Liver (tissue), 9 donors: Measurements from ENCODE around the gene ZNF543. TPM values are rescaled to one million over a fixed set of nuclear protein-coding genes. Genes with fewer than 3 reads are reported as not detected.
A peak's percentile ranks its signal among the peaks of the same experiment; 100 is the strongest.

Experiments
- DNase-seq: peaks from one replicate; pipeline ENCODE4 v3.0.0-alpha.2; 2017; ENCODE audit warnings: low spot score
- H3K27ac ChIP-seq, 2 donors: one replicate each; pipeline ENCODE4 v1.7.0; 2013; ENCODE audit warnings: inconsistent platforms in 2 of 2, low read length in 2 of 2, control low read depth in 1 of 2, low read depth in 1 of 2, mild to moderate bottlenecking in 1 of 2
- H3K27me3 ChIP-seq, 4 donors: one replicate each; pipeline versions ENCODE4 v1.6.1 to v1.7.0; 2013; ENCODE audit warnings: low read length in 3 of 4, inconsistent platforms in 1 of 4, mild to moderate bottlenecking in 1 of 4, moderate library complexity in 1 of 4; ENCODE audit not compliant: control insufficient read depth in 4 of 4, insufficient read depth in 4 of 4
- H3K36me3 ChIP-seq, 4 donors: one replicate each; pipeline versions ENCODE4 v1.6.1 to v1.7.0; 2013; ENCODE audit warnings: low read length in 3 of 4, mild to moderate bottlenecking in 3 of 4, low read depth in 1 of 4, moderate library complexity in 1 of 4; ENCODE audit not compliant: control insufficient read depth in 4 of 4, insufficient read depth in 3 of 4
- H3K4me1 ChIP-seq, 4 donors: one replicate each; pipeline versions ENCODE4 v1.6.1 to v1.7.0; 2013; ENCODE audit warnings: low read length in 3 of 4, mild to moderate bottlenecking in 3 of 4, moderate library complexity in 1 of 4; ENCODE audit not compliant: control insufficient read depth in 4 of 4, insufficient read depth in 4 of 4
- H3K4me3 ChIP-seq, 3 donors: one replicate each; pipeline versions ENCODE4 v1.6.1 to v1.7.0; 2013; ENCODE audit warnings: low read length in 3 of 3, control low read depth in 1 of 3, low read depth in 1 of 3, mild to moderate bottlenecking in 1 of 3
- H3K9ac ChIP-seq, 2 donors: one replicate each; pipeline ENCODE4 v1.7.0; 2013; ENCODE audit warnings: low read length in 2 of 2, mild to moderate bottlenecking in 2 of 2, moderate library complexity in 2 of 2, control low read depth in 1 of 2, low read depth in 1 of 2
- H3K9me3 ChIP-seq, 4 donors: one replicate each; pipeline versions ENCODE4 v1.6.1 to v1.7.0; 2013; ENCODE audit warnings: low read length in 3 of 4; ENCODE audit not compliant: control insufficient read depth in 4 of 4
- ATF3 ChIP-seq: IDR thresholded peaks from 2 replicates; pipeline ENCODE4 v1.6.1; 2016; ENCODE audit warnings: antibody characterized with exemption
- CTCF ChIP-seq: fragments of 150-350 bp; IDR thresholded peaks from 2 replicates; pipeline ENCODE4 v1.5.1; 2017; ENCODE audit warnings: improper control_type of control experiment, low read depth, low read length; ENCODE audit not compliant: missing input control
- EGR1 ChIP-seq, 2 donors: IDR thresholded peaks; 2 replicates each; pipeline ENCODE4 v1.6.1; 2016 to 2018; ENCODE audit warnings: antibody characterized with exemption in 2 of 2, low read depth in 2 of 2
- FOXA1 ChIP-seq: IDR thresholded peaks from 2 replicates; pipeline ENCODE4 v1.6.1; 2016; ENCODE audit warnings: antibody characterized with exemption
- FOXA2 ChIP-seq: IDR thresholded peaks from 2 replicates; pipeline ENCODE4 v1.6.1; 2016; ENCODE audit warnings: antibody characterized with exemption
- GABPA ChIP-seq, 2 donors: IDR thresholded peaks in 1 of 2; conservative IDR thresholded peaks in 1 of 2; 2 replicates each; pipeline ENCODE4 v1.6.1; 2016; ENCODE audit warnings: antibody characterized with exemption in 2 of 2, mild to moderate bottlenecking in 1 of 2, moderate library complexity in 1 of 2
- HNF4A ChIP-seq, 2 donors: conservative IDR thresholded peaks; 2 replicates each; pipeline ENCODE4 v1.6.1; 2016; ENCODE audit warnings: antibody characterized with exemption in 2 of 2, mild to moderate bottlenecking in 2 of 2
- HNF4G ChIP-seq: IDR thresholded peaks from 2 replicates; pipeline ENCODE4 v1.6.1; 2016; ENCODE audit warnings: antibody characterized with exemption
- JUND ChIP-seq, 2 donors: IDR thresholded peaks; 2 replicates each; pipeline ENCODE4 v1.6.1; 2016; ENCODE audit warnings: antibody characterized with exemption in 2 of 2
- MAX ChIP-seq: IDR thresholded peaks from 2 replicates; pipeline ENCODE4 v1.6.1; 2016; ENCODE audit warnings: antibody characterized with exemption
- NR2F2 ChIP-seq: IDR thresholded peaks from 2 replicates; pipeline ENCODE4 v1.6.1; 2016; ENCODE audit warnings: antibody characterized with exemption
- RAD21 ChIP-seq, 2 donors: IDR thresholded peaks; 2 replicates each; pipeline ENCODE4 v1.6.1; 2016; ENCODE audit warnings: antibody characterized with exemption in 2 of 2, mild to moderate bottlenecking in 2 of 2
- RXRA ChIP-seq, 2 donors: IDR thresholded peaks; 2 replicates each; pipeline ENCODE4 v1.6.1; 2017 to 2018; ENCODE audit warnings: antibody characterized with exemption in 2 of 2, mild to moderate bottlenecking in 1 of 2
- SP1 ChIP-seq: IDR thresholded peaks from 2 replicates; pipeline ENCODE4 v1.6.1; 2018; ENCODE audit warnings: antibody characterized with exemption, mild to moderate bottlenecking
- TAF1 ChIP-seq: conservative IDR thresholded peaks from 2 replicates; pipeline ENCODE4 v1.6.1; 2016; ENCODE audit warnings: antibody characterized with exemption, mild to moderate bottlenecking
- YY1 ChIP-seq: IDR thresholded peaks from 2 replicates; pipeline ENCODE4 v1.6.1; 2016; ENCODE audit warnings: antibody characterized with exemption, mild to moderate bottlenecking
- ZBTB33 ChIP-seq: IDR thresholded peaks from 2 replicates; pipeline ENCODE4 v1.6.1; 2016; ENCODE audit warnings: antibody characterized with exemption
- WGBS: extraction: QIAGEN DNeasy Blood & Tissue Kit; methylation state at CpG from one replicate; pipeline ENCODE4 v1.1.7; 2013; 5-methylcytosine and 5-hydroxymethylcytosine counted together
- polyA plus RNA-seq, 2 donors: library from polyadenylated mRNA; stranded (reverse) in 1 of 2; unstranded in 1 of 2; fragments of 200-250 nt in 1 of 2; fragments of >200 nt in 1 of 2; fragmentation: Nextera tagmentation in 1 of 2; extraction: Ambion mirVana in 1 of 2; gene quantifications; one replicate each; pipeline versions ENCODE4 v1.2.1 to v1.2.3, GENCODE V29; 2013 to 2015
- total RNA-seq, 2 donors: library from RNA; depleted of rRNA; stranded (reverse); fragments of >200 nt; gene quantifications; one replicate each; pipeline ENCODE4 v1.2.3, GENCODE V29; 2014
- donor health status: healthy.
- donor health status: healthy.
- donor health status: healthy.
- donor health status: healthy.
- donor health status: healthy.

The ZNF543 gene
- total and polyA plus RNA-seq, 4 donors, result 0.38 to 8.4 (median 2.2) TPM

GRCh38 chr19:57362419-57362818, 42.1 kb downstream of the ZNF543 start:
- Histone ChIP-seq H3K9ac (no peak overlapping the region), H3K27me3 (no peaks in the 10 kb centered on the region), H3K27ac (peak overlapping the region; percentile 86 to 93), H3K4me1 (peaks cover 0 to 11% (median 8%) of the 10 kb centered on the region in 4 donors), H3K36me3 (peaks cover 2 to 12% (median 9%) of the 10 kb centered on the region in 4 donors), H3K9me3 (peaks cover 18 to 26% (median 23%) of the 10 kb centered on the region in 4 donors), H3K4me3 (peak overlapping the region in 2 of 3 donors; percentile 88 to 93)
- 71% methylated on average over 2 of the region's 2 CpGs for WGBS
- TF ChIP-seq JUND (IDR thresholded peaks at IDR 0.05) (no peak), RXRA (IDR thresholded peaks at IDR 0.05) (no peak), MAX (no peak), ZBTB33 (no peak), HNF4A (conservative IDR thresholded peaks at IDR 0.05) (no peak), FOXA2 (no peak), FOXA1 (no peak), ATF3 (no peak), TAF1 (no peak), HNF4G (no peak), RAD21 (IDR thresholded peaks at IDR 0.05) (no peak)
- no peak for DNase-seq

- peak within 1 kb of the TSS in 1 of 2 donors; percentile 64 for H3K9ac ChIP-seq
- peaks cover 2 to 7% (median 3%) of the 10 kb centered on the region in 4 donors for H3K36me3 ChIP-seq
- peaks cover 15 to 23% (median 20%) of the 10 kb centered on the region in 4 donors for H3K9me3 ChIP-seq
- no peak for TF ChIP-seq FOXA1
- TF ChIP-seq HNF4A (conservative IDR thresholded peaks at IDR 0.05), result peak in 1 of 2 donors; percentile 17
- TF ChIP-seq ZBTB33, result peak; percentile 97
- peak in 1 of 2 donors; percentile 52 for TF ChIP-seq JUND (IDR thresholded peaks at IDR 0.05)
- TF ChIP-seq EGR1 (IDR thresholded peaks at IDR 0.05; ENCODE audit: low read depth in 2 of 2), result peak in 1 of 2 donors; percentile 86
- TF ChIP-seq RXRA (IDR thresholded peaks at IDR 0.05), result peak; percentile 33 to 43
- TF ChIP-seq MAX, result peak; percentile 97
- peak; percentile 95 to 99 for TF ChIP-seq GABPA (IDR thresholded peaks at IDR 0.05 in 1 of 2, conservative IDR thresholded peaks at IDR 0.05 in 1 of 2)
- TF ChIP-seq SP1, result peak; percentile 68
- TF ChIP-seq CTCF, result no peak
- peak; percentile 42 for TF ChIP-seq NR2F2
- TF ChIP-seq YY1, result peak; percentile 91
- TF ChIP-seq TAF1, result peak; percentile 50
- peak; percentile 9 to 28 for TF ChIP-seq RAD21 (IDR thresholded peaks at IDR 0.05)
- TF ChIP-seq ATF3, result no peak
- H3K4me3 ChIP-seq, result peak within 1 kb of the TSS; percentile 88 to 96 (median 89)
- 1% methylated on average over 47 of the region's 47 CpGs for WGBS
- no peaks in the 10 kb centered on the region for H3K27me3 ChIP-seq
- H3K27ac ChIP-seq, result peak within 1 kb of the TSS; percentile 86 to 93
- peaks cover 0 to 11% (median 8%) of the 10 kb centered on the region in 4 donors for H3K4me1 ChIP-seq
- DNase-seq, result peak; percentile 99
These were observed 42.9 kb downstream of the ZNF543 start, which contains the start of the genes TRAPPC2B and ZNF547 for GRCh38 chr19:57362997-57363687. Gene TRAPPC2B (plus strand): TSS chr19:57363551. CDS start chr19:57364834, 1,283 bp downstream. Gene ZNF547 (plus strand): TSS chr19:57363551. CDS start chr19:57368556, 5,005 bp downstream.
